Neural progenitor cell (in vitro differentiated cells): Measurements from ENCODE around the gene GTPBP3.

Experiments used
- CTCF ChIP-seq: fragments of 200-600 bp; sonication (generic); IDR thresholded peaks from 2 replicates; pipeline ENCODE4 v1.5.1; 2017; ENCODE audit warnings: antibody characterized with exemption, mild to moderate bottlenecking
- EZH2 ChIP-seq: fragments of 200-600 bp; sonication (generic); IDR thresholded peaks from 2 replicates; pipeline ENCODE4 v1.6.1; 2017; ENCODE audit warnings: antibody characterized with exemption, mild to moderate bottlenecking, moderate library complexity

GRCh38 chr19:17338433-17339078 is 1.2 kb downstream of the GTPBP3 start:
- TF ChIP-seq CTCF = no peak
- TF ChIP-seq EZH2 = no peak
